ENCODE data around the gene PIAS2. TPM values are rescaled to one million over a fixed set of nuclear protein-coding genes. Genes with fewer than 3 reads are reported as not detected.
A peak's percentile ranks its signal among the peaks of the same experiment; 100 is the strongest.

The PIAS2 gene
- total and polyA plus RNA-seq, 2 of the 13 experiments (the other 11 are each of a cell fraction or from before 2014, with no cell fraction given): 12.2 to 12.7 TPM

- TF ChIP-seq, protein P1, sequence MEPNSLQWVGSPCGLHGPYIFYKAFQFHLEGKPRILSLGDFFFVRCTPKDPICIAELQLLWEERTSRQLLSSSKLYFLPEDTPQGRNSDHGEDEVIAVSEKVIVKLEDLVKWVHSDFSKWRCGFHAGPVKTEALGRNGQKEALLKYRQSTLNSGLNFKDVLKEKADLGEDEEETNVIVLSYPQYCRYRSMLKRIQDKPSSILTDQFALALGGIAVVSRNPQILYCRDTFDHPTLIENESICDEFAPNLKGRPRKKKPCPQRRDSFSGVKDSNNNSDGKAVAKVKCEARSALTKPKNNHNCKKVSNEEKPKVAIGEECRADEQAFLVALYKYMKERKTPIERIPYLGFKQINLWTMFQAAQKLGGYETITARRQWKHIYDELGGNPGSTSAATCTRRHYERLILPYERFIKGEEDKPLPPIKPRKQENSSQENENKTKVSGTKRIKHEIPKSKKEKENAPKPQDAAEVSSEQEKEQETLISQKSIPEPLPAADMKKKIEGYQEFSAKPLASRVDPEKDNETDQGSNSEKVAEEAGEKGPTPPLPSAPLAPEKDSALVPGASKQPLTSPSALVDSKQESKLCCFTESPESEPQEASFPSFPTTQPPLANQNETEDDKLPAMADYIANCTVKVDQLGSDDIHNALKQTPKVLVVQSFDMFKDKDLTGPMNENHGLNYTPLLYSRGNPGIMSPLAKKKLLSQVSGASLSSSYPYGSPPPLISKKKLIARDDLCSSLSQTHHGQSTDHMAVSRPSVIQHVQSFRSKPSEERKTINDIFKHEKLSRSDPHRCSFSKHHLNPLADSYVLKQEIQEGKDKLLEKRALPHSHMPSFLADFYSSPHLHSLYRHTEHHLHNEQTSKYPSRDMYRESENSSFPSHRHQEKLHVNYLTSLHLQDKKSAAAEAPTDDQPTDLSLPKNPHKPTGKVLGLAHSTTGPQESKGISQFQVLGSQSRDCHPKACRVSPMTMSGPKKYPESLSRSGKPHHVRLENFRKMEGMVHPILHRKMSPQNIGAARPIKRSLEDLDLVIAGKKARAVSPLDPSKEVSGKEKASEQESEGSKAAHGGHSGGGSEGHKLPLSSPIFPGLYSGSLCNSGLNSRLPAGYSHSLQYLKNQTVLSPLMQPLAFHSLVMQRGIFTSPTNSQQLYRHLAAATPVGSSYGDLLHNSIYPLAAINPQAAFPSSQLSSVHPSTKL (CRISPR knock-in tag; IDR thresholded peaks at IDR 0.05): no peak
- TF ChIP-seq ZZZ3 (CRISPR knock-in tag; IDR thresholded peaks at IDR 0.05; ENCODE audit: borderline replicate concordance): no peak
- peak; percentile 67; the same call in 1 of the 2 replicates for TF ChIP-seq ZNF563 (CRISPR knock-in tag; IDR thresholded peaks at IDR 0.05)
- peak; percentile 88 for TF ChIP-seq BHLHE40 (IDR thresholded peaks at IDR 0.05; ENCODE audit: low read length)
- TF ChIP-seq KMT2B (CRISPR knock-in tag; IDR thresholded peaks at IDR 0.05): 0 out of 2 replicates have a peak, but pooled peaks have one; percentile 28
- no peak for TF ChIP-seq PCBP1 (IDR thresholded peaks at IDR 0.05; ENCODE audit: borderline replicate concordance, low read depth, low read length)
- TF ChIP-seq NKX3-1 (CRISPR knock-in tag; IDR thresholded peaks at IDR 0.05): no peak
- TF ChIP-seq ZBTB43 (CRISPR knock-in tag; conservative IDR thresholded peaks at IDR 0.05): no peak
- TF ChIP-seq ZNF879 (CRISPR knock-in tag; IDR thresholded peaks at IDR 0.05): no peak
- TF ChIP-seq, protein P2, sequence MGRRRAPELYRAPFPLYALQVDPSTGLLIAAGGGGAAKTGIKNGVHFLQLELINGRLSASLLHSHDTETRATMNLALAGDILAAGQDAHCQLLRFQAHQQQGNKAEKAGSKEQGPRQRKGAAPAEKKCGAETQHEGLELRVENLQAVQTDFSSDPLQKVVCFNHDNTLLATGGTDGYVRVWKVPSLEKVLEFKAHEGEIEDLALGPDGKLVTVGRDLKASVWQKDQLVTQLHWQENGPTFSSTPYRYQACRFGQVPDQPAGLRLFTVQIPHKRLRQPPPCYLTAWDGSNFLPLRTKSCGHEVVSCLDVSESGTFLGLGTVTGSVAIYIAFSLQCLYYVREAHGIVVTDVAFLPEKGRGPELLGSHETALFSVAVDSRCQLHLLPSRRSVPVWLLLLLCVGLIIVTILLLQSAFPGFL (CRISPR knock-in tag; IDR thresholded peaks at IDR 0.05): no peak
- no peak for TF ChIP-seq SP1 (IDR thresholded peaks at IDR 0.05)
- TF ChIP-seq SP1 (CRISPR knock-in tag; IDR thresholded peaks at IDR 0.05): peak; percentile 23; the same call in 1 of the 2 replicates
- 0 out of 2 replicates have a peak, but pooled peaks have one; percentile 5 for TF ChIP-seq KDM2A (CRISPR knock-in tag; IDR thresholded peaks at IDR 0.05; ENCODE audit: borderline replicate concordance, low read depth)
- no peak for TF ChIP-seq KDM4B (CRISPR knock-in tag; IDR thresholded peaks at IDR 0.05)
- TF ChIP-seq ZNF746 (CRISPR knock-in tag; IDR thresholded peaks at IDR 0.05): no peak
- 0 out of 2 replicates have a peak, but pooled peaks have one; percentile 19 for TF ChIP-seq ZNF772 (CRISPR knock-in tag; IDR thresholded peaks at IDR 0.05)
- no peak for TF ChIP-seq ZNF556 (CRISPR knock-in tag; IDR thresholded peaks at IDR 0.05; ENCODE audit: borderline replicate concordance)
- no peak for TF ChIP-seq ZSCAN20 (CRISPR knock-in tag; IDR thresholded peaks at IDR 0.05; ENCODE audit: borderline replicate concordance)
- TF ChIP-seq AKAP8 (CRISPR knock-in tag; IDR thresholded peaks at IDR 0.05): no peak
- TF ChIP-seq NR2C2 (CRISPR knock-in tag; IDR thresholded peaks at IDR 0.05; ENCODE audit: borderline replicate concordance): no peak
- no peak for TF ChIP-seq ZNF567 (CRISPR knock-in tag; IDR thresholded peaks at IDR 0.05; ENCODE audit: borderline replicate concordance)
- TF ChIP-seq GATAD2A (CRISPR knock-in tag; IDR thresholded peaks at IDR 0.05): no peak
- 0 out of 3 replicates have a peak, but pooled peaks have one; percentile 40 for TF ChIP-seq MXI1 (IDR thresholded peaks at IDR 0.05; ENCODE audit: borderline replicate concordance, low read depth, low read length)
- no peak for TF ChIP-seq ZNF317 (CRISPR knock-in tag; IDR thresholded peaks at IDR 0.05)
- TF ChIP-seq CBX5 (CRISPR knock-in tag; IDR thresholded peaks at IDR 0.05; ENCODE audit: borderline replicate concordance): no peak
- TF ChIP-seq ZNF569 (CRISPR knock-in tag; IDR thresholded peaks at IDR 0.05; ENCODE audit: borderline replicate concordance): no peak
These were observed at the start of gene PIAS2, which contains the start of gene KATNAL2 (continued) for GRCh38 chr18:46917108-46917802.
